ENCODE results near the gene KLK7. TPM values are rescaled to one million over a fixed set of nuclear protein-coding genes. Genes with fewer than 3 reads are reported as not detected.

The KLK7 gene
- polyA plus RNA-seq, 1 of the 3 experiments (the other 2 are of a cell fraction), result not detected

GRCh38 chr19:51005248-51005647 lies 21.5 kb upstream of the KLK7 start:
- Histone ChIP-seq H3K4me1 (ENCODE audit: control insufficient read depth in 1 of 2, insufficient read depth in 2 of 2, low read depth in 1 of 2, low read length in 1 of 2) (no peaks in the 10 kb centered on the region), H3K36me3 (replicated peaks in 1 of 2; ENCODE audit: control insufficient read depth in 1 of 2, insufficient read depth in 2 of 2, low read length in 1 of 2) (no peaks in the 10 kb centered on the region), H3K9me2 (no peaks in the 10 kb centered on the region), H3K27ac (ENCODE audit: low read depth in 2 of 2, low read length in 1 of 2) (no peak overlapping the region), H3K9me3 (no peaks in the 10 kb centered on the region), H3K79me2 (ENCODE audit: insufficient read depth) (no peaks in the 10 kb centered on the region), H3F3A (replicated peaks; ENCODE audit: insufficient read depth) (no peaks in the 10 kb centered on the region), H3K4me3 (ENCODE audit: low read depth in 2 of 2, low read length in 1 of 2) (no peak overlapping the region), H3K4me2 (no peak overlapping the region), H2AFZ (ENCODE audit: low read depth) (no peak overlapping the region), H3K9ac (no peak overlapping the region), H3K27me3 (ENCODE audit: insufficient read depth) (peaks cover 32% of the 10 kb centered on the region; the same call in 1 of the 2 replicates), H4K20me1 (ENCODE audit: insufficient read depth) (no peaks in the 10 kb centered on the region)
- DNase-seq, result no peak
- TF ChIP-seq POLR2AphosphoS5 (IDR thresholded peaks at IDR 0.05; ENCODE audit: low read depth, low read length) (no peak), USF1 (IDR thresholded peaks at IDR 0.05; ENCODE audit: borderline replicate concordance, low read depth) (no peak), FOXJ3 (CRISPR knock-in tag; IDR thresholded peaks at IDR 0.05) (no peak), SIN3A (IDR thresholded peaks at IDR 0.05; ENCODE audit: borderline replicate concordance, low read depth, low read length) (no peak), YY1 (IDR thresholded peaks at IDR 0.05; ENCODE audit: low read depth) (no peak), NRF1 (IDR thresholded peaks at IDR 0.05; ENCODE audit: low read depth, low read length) (no peak)
- ChIA-PET POLR2A (no interaction called here), CTCF (no interaction called here)
- WGBS (ENCODE audit: low lambda C conversion rate), result 10% methylated on average over 1 of the region's 1 CpG

GRCh38 chr19:51003316-51003715 lies 19.6 kb upstream of the KLK7 start:
- CTCF ChIA-PET, result no interaction called here
- Histone ChIP-seq H3F3A (replicated peaks; ENCODE audit: insufficient read depth) (no peaks in the 10 kb centered on the region), H3K4me3 (ENCODE audit: low read depth in 2 of 2, low read length in 1 of 2) (no peak overlapping the region), H4K20me1 (ENCODE audit: insufficient read depth) (no peaks in the 10 kb centered on the region), H3K36me3 (replicated peaks in 1 of 2; ENCODE audit: control insufficient read depth in 1 of 2, insufficient read depth in 2 of 2, low read length in 1 of 2) (no peaks in the 10 kb centered on the region), H3K79me2 (ENCODE audit: insufficient read depth) (no peaks in the 10 kb centered on the region), H3K4me1 (ENCODE audit: control insufficient read depth in 1 of 2, insufficient read depth in 2 of 2, low read depth in 1 of 2, low read length in 1 of 2) (no peaks in the 10 kb centered on the region), H2AFZ (ENCODE audit: low read depth) (no peak overlapping the region), H3K9ac (no peak overlapping the region), H3K9me3 (no peaks in the 10 kb centered on the region), H3K27ac (ENCODE audit: low read depth in 2 of 2, low read length in 1 of 2) (no peak overlapping the region), H3K27me3 (ENCODE audit: insufficient read depth) (peaks cover 15% of the 10 kb centered on the region; the same call in 1 of the 2 replicates), H3K9me2 (no peaks in the 10 kb centered on the region), H3K4me2 (no peak overlapping the region)
- TF ChIP-seq NFIC (IDR thresholded peaks at IDR 0.05; ENCODE audit: borderline replicate concordance) (no peak), JUND (IDR thresholded peaks at IDR 0.05) (no peak), USF2 (IDR thresholded peaks at IDR 0.05; ENCODE audit: borderline replicate concordance, low read depth, low read length) (no peak), FOXJ3 (CRISPR knock-in tag; IDR thresholded peaks at IDR 0.05) (no peak), MEF2A (IDR thresholded peaks at IDR 0.05; ENCODE audit: borderline replicate concordance, low read depth) (no peak), NRF1 (IDR thresholded peaks at IDR 0.05; ENCODE audit: low read depth, low read length) (no peak)
- POLR2A ChIA-PET, result no interaction called here
- WGBS (ENCODE audit: low lambda C conversion rate), result 29% methylated on average over 7 of the region's 7 CpGs
- DNase-seq, result peak; percentile 5

Data from SK-N-SH (cell line).